Esophagus muscularis mucosa (tissue), 3 donors: ENCODE data around the gene TCF3.

Source experiments
- EP300 ChIP-seq: sonication (generic); formaldehyde crosslinking; IDR thresholded peaks from one replicate; pipeline ENCODE4 v1.6.1; 2017; ENCODE audit warnings: antibody characterized with exemption
- POLR2A ChIP-seq: fragments of 450-650 bp; IDR thresholded peaks from one replicate; pipeline ENCODE4 v1.6.1; 2017; ENCODE audit warnings: antibody characterized with exemption, moderate library complexity, mild to moderate bottlenecking, low read depth
- POLR2AphosphoS5 ChIP-seq, 2 donors: sonication (generic); formaldehyde crosslinking; IDR thresholded peaks; one replicate each; pipeline ENCODE4 v1.6.1; 2017; ENCODE audit warnings: antibody characterized with exemption in 2 of 2

DNA sequence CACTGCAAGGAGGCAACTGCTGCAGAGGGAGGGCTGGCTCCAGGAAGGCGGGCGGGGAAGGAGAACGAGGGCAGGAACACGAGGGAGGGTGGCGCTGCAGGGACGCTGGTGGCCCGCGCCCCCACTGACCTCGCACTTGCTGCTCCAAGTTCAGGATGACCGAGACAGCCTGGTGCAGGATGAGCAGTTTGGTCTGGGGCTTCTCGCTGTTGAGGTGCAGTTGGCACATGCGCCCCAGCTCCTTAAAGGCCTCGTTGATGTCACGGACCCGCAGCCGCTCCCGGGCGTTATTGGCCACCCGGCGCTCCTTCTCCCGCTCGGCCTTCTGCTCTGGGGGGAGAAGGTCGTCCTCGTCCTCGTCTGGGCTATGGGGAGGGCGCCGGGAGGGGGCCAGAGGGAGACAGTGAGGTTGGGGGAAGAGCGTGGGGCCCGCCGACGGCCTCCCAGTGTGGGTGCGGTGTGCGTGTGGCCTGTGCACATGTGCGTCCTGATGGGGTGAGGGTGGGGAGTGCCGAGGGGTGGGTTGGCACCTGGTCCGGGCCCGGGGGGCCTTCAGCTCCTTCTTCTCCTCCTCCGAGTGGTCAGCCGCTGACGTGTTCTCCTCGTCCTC is 37.2 kb downstream of the TCF3 start:
- no peak for TF ChIP-seq POLR2AphosphoS5 (IDR thresholded peaks at IDR 0.05)
- no peak for TF ChIP-seq POLR2A
- no peak for TF ChIP-seq EP300
